ENCODE measurements around the gene SP9.
"Not testable (repeated sequence)": the region's sequence is repeated elsewhere in the genome, so short reads cannot be mapped to it uniquely, and the experiment has no call there.

Gene SP9

DNA sequence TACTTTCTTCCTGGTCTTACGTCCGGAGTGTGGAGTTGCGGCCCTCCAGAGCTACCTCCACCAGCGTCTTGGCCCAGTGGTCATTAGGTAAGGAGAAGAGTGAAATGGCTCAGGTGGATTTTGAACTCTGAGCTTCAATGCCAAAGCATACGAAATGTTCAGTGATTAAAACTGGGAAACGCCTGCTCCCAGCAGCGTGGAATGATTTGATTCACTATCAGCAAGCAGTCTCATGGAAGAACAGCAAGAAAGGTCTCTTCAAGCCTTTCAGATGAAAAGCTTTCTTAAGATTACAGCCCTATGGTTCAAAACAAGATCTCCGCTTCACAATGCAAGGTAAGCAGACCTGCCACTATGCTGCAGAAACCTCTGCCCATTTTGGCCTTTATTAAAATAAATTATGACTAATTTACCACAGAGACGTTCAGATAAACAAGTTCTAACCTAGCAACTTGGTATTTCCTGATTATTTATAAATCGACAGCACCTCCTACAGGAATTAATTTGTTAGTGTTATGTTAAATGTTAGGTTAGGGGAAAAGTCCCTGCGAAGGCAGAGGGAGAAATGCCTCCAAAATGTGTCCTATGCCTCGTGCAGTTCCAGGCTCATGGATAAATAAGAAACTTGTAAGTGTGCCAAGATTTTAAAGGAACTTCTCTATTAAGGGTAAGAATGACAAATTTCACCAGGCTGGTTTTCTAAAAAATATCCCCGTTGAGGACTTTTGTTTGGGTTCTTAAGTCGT is 10.1 kb downstream of the SP9 start:
- peak; percentile 40 for DNase-seq

DNA sequence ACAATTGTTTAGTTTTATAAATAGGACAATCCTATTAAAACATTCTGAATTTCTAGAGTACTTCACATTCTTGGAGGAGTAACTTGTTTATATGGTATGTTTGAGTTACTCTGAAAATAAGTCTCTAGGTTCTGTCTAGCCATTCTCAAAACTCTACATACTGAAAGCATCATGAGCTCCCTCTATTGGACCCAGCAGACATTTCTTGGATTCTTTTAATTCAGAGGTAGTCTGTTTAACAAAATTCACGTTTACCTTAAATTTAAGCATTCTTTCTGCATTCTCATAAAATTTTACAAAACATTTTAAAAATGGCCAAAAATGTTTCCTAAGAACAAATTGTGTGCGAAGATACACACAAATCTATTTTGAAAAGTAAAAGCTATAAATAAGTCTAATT is 15.3 kb downstream of the SP9 start:
- no peak for DNase-seq

DNA sequence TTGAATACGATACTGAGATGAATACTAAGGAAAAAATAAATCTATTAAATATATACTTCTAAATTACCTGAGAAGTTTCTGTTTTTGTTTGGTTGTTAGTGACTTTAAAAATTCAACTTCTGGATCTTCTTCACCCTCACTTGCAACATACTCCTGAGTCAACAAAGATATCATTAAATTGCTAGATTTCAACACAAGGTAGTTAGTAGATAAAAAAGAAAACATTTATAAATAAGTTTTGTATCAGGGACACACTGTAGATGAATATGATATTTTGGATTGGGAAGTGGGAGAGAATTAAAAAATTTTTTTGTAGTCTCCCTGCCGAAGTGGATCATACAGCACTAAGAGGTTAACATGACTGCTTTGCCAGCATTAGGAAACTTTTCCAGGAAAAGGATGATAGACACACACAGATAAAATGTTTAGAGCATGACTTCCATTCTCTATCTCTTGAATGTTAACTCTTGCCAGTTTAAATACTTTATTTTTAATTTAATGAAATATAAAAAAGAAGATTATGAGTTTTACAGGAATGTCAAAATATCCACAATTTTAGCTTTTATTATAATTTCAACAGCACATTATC is 15.9 kb downstream of the SP9 start:
- DNase-seq, result no peak

- no peak for DNase-seq
Observed at GRCh38 chr2:174353004-174353403, 18.2 kb downstream of the SP9 start.

DNA sequence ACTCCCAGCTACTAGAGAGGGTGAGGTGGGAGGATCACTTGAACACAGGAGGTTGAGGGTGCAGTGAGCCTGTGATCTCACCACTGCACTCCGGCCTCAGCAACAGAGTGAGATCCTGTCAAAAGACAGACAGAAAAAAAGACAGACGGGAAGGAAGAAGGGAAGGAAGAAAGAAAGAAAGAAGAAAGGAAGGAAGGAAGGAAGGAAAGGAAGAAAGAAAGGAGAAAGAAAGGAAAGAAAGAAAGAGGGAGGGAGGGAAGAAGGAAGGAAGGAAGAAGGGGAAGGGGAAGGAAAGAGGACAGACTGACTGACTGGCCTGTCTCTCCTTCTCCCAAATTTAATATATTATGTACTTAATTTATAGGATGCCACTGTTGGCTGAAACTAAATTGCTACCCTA is 21.6 kb downstream of the SP9 start:
- DNase-seq, result no peak

DNA sequence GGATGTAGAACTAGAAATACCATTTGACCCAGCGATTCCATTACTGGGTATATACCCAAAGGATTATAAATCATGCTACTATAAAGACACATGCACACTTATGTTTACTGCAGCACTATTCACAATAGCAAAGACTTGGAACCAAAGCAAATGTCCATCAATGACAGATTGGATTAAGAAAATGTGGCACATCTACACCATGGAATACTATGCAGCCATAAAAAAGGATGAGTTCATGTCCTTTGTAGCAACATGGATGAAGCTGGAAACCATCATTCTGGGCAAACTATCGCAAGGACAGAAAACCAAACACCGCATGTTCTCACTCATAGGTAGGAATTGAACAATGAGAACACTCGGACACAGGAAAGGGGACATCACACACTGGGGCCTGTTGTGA is 24.9 kb downstream of the SP9 start:
- not testable (repeated sequence) for DNase-seq

DNA sequence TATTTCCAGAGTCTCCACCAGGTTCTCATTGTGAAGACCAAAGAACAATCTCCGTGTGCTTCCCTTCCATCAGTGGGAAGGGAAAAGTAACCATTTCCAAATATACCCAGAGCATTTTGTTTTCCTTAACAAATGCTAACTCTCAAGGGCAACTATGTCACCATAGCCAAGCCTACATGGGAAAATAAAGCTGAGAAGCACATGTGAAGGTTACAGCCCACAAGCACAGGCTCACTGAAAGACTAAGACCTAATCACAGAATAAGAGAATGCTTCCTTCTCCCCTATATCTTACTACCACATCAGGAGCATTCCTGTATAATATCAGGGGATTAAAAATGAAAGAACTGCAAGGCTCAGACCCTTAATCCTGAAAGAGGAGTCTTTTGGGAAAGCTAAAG is 28.2 kb downstream of the SP9 start:
- no peak for DNase-seq

GRCh38 chr2:174363492-174364225 is 28.9 kb downstream of the SP9 start:
- DNase-seq, result not testable (repeated sequence)

DNA sequence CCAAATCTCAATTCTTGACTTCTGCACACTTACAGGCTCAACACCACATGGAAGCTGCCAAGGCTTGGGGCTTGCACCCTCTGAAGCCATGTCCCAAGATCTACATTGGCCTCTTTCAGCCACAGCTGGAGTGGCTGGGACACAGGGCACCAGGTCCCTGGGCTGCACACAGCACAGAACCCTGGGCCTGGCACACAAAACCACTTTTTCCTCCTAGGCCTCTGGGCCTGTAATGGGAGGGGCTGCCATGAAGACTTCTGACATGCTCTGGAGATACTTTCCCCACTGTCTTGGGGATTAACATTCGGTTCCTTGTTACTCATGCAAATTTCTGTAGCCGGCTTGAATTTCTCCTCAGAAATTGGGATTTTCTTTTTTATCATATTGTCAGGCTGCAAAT is 29.9 kb downstream of the SP9 start:
- DNase-seq, result no peak

GRCh38 chr2:174365571-174365970 is 30.8 kb downstream of the SP9 start:
- DNase-seq, result no peak

- DNase-seq, result no peak
Observed at GRCh38 chr2:174368691-174369090, 33.9 kb downstream of the SP9 start.

DNA sequence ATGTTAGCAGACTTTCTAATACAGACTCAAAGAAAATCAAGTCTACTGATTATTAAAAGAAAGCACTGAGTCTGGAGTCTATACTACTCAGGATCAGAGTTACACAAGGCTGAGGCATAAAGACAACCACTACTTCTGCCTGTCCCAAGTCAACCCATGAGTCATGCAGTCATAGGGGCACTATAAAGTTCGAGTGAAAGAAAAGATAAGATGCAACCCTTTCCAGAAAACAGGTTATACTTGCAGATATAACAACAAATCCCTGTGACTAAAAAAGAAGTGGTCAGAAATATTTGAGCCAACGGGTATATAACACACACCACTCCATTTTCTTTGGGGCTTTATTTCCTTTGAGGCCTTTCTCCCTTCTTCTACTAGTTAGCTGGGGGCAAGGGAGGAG is 42.2 kb downstream of the SP9 start:
- peak; percentile 32 for DNase-seq

DNA sequence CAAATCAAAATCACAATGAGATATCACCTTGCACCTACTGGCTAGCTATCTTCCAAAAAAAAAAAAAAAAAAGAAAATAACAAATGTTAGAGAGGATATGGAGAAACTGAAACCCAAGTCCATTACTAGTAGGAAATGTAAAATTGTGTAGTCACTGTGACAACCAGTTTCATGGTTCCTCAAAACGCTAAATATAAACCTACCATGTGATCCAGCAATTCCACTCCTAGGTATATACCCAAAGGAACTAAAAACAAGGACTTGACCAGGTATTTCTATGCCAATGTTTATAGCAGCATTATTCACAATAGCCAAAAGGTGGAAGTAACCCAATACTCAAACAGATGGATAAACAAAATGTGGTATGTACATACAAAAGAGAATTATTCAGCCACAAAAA is 49.0 kb downstream of the SP9 start:
- DNase-seq, result peak; percentile 81

GRCh38 chr2:174385201-174385600 is 50.4 kb downstream of the SP9 start:
- no peak for DNase-seq
